ENCODE data around the gene ALOX12. TPM values are rescaled to one million over a fixed set of nuclear protein-coding genes. Genes with fewer than 3 reads are reported as not detected.
"Not testable (repeated sequence)": the region's sequence is repeated elsewhere in the genome, so short reads cannot be mapped to it uniquely, and the experiment has no call there.

ALOX12 gene
- polyA plus RNA-seq, 2 donors: 54.4 to 66.5 TPM

- Histone ChIP-seq H3K4me1 (ENCODE audit: control insufficient read depth in 2 of 2, insufficient read depth in 2 of 2, low read length in 1 of 2) (peaks cover 0 to 4% of the 10 kb centered on the region in 2 donors), H3K36me3 (ENCODE audit: control insufficient read depth in 2 of 2, insufficient read depth in 2 of 2, low read length in 1 of 2) (no peaks in the 10 kb centered on the region), H3K27ac (ENCODE audit: low read depth in 2 of 2, low read length in 1 of 2) (no peak overlapping the region), H3K27me3 (ENCODE audit: control insufficient read depth in 1 of 2, insufficient read depth in 2 of 2, low read length in 2 of 2) (no peaks in the 10 kb centered on the region), H3K4me3 (ENCODE audit: low read depth in 1 of 2, low read length in 2 of 2) (no peak overlapping the region), H3K9me3 (ENCODE audit: control insufficient read depth in 2 of 2, insufficient read depth in 1 of 2, low read depth in 1 of 2, low read length in 1 of 2) (no peaks in the 10 kb centered on the region)
- WGBS, 2 donors: 71 to 72% methylated on average over 6 of the region's 6 CpGs
Measured at GRCh38 chr17:7048968-7049367, 53.1 kb downstream of the ALOX12 start.

GRCh38 chr17:7050583-7050982, 54.7 kb downstream of the ALOX12 start:
- not testable (repeated sequence) for H3K27me3 ChIP-seq (ENCODE audit: control insufficient read depth in 1 of 2, insufficient read depth in 2 of 2, low read length in 2 of 2); H3K27ac ChIP-seq (ENCODE audit: low read depth in 2 of 2, low read length in 1 of 2); H3K4me1 ChIP-seq (ENCODE audit: control insufficient read depth in 2 of 2, insufficient read depth in 2 of 2, low read length in 1 of 2); H3K4me3 ChIP-seq (ENCODE audit: low read depth in 1 of 2, low read length in 2 of 2); H3K36me3 ChIP-seq (ENCODE audit: control insufficient read depth in 2 of 2, insufficient read depth in 2 of 2, low read length in 1 of 2); H3K9me3 ChIP-seq (ENCODE audit: control insufficient read depth in 2 of 2, insufficient read depth in 1 of 2, low read depth in 1 of 2, low read length in 1 of 2)
- WGBS, 2 donors: 81 to 84% methylated on average over 8 to 9 of the region's 9 CpGs

GRCh38 chr17:7056386-7056785, 60.5 kb downstream of the ALOX12 start:
- WGBS, 2 donors: 45 to 63% methylated on average over 4 of the region's 4 CpGs
- Histone ChIP-seq H3K27me3 (ENCODE audit: control insufficient read depth in 1 of 2, insufficient read depth in 2 of 2, low read length in 2 of 2) (no peaks in the 10 kb centered on the region), H3K36me3 (ENCODE audit: control insufficient read depth in 2 of 2, insufficient read depth in 2 of 2, low read length in 1 of 2) (no peaks in the 10 kb centered on the region), H3K27ac (ENCODE audit: low read depth in 2 of 2, low read length in 1 of 2) (no peak overlapping the region), H3K4me3 (ENCODE audit: low read depth in 1 of 2, low read length in 2 of 2) (no peak overlapping the region), H3K9me3 (ENCODE audit: control insufficient read depth in 2 of 2, insufficient read depth in 1 of 2, low read depth in 1 of 2, low read length in 1 of 2) (no peaks in the 10 kb centered on the region), H3K4me1 (ENCODE audit: control insufficient read depth in 2 of 2, insufficient read depth in 2 of 2, low read length in 1 of 2) (peaks cover 0 to 2% of the 10 kb centered on the region in 2 donors)

- Histone ChIP-seq H3K9me3 (ENCODE audit: control insufficient read depth in 2 of 2, insufficient read depth in 1 of 2, low read depth in 1 of 2, low read length in 1 of 2) (no peaks in the 10 kb centered on the region), H3K4me1 (ENCODE audit: control insufficient read depth in 2 of 2, insufficient read depth in 2 of 2, low read length in 1 of 2) (peaks cover 0 to 2% of the 10 kb centered on the region in 2 donors), H3K27me3 (ENCODE audit: control insufficient read depth in 1 of 2, insufficient read depth in 2 of 2, low read length in 2 of 2) (no peaks in the 10 kb centered on the region), H3K4me3 (ENCODE audit: low read depth in 1 of 2, low read length in 2 of 2) (no peak overlapping the region), H3K27ac (ENCODE audit: low read depth in 2 of 2, low read length in 1 of 2) (peak overlapping the region in 1 of 2 donors; percentile 45), H3K36me3 (ENCODE audit: control insufficient read depth in 2 of 2, insufficient read depth in 2 of 2, low read length in 1 of 2) (no peaks in the 10 kb centered on the region)
- WGBS, 2 donors: 55 to 67% methylated on average over 7 of the region's 7 CpGs
Measured at GRCh38 chr17:7058831-7059447, 63.1 kb downstream of the ALOX12 start.

Other genes starting within 250 kb of the ALOX12 start
- 10 to 100 TPM in 1 of 2 donors, 1 to 10 TPM in 1; 9.4 to 26.8 TPM for gene XAF1, start 240.0 kb upstream of the ALOX12 start, polyA plus RNA-seq
- gene FBXO39, start 219.8 kb upstream of the ALOX12 start, polyA plus RNA-seq: under 1 TPM; 0.28 to 0.61 TPM
- gene TEKT1, start 164.3 kb upstream of the ALOX12 start, polyA plus RNA-seq: not detected
- 100 to 1,000 TPM; 216 to 253 TPM for gene RNASEK, start 16.6 kb downstream of the ALOX12 start, polyA plus RNA-seq
- gene BCL6B, start 27.0 kb downstream of the ALOX12 start, polyA plus RNA-seq: 1 to 10 TPM; 1.5 to 1.8 TPM
- 1 to 10 TPM; 4.8 TPM for gene SLC16A13, start 40.0 kb downstream of the ALOX12 start, polyA plus RNA-seq
- 1 to 10 TPM; 1.9 to 2.3 TPM for gene SLC16A11, start 48.0 kb downstream of the ALOX12 start, polyA plus RNA-seq
- 1 to 10 TPM; 1.7 to 6.0 TPM for gene CLEC10A, start 84.2 kb downstream of the ALOX12 start, polyA plus RNA-seq
- gene ASGR2, start 118.8 kb downstream of the ALOX12 start, polyA plus RNA-seq: under 1 TPM; 0.24 to 1.00 TPM
- gene ASGR1, start 183.3 kb downstream of the ALOX12 start, polyA plus RNA-seq: 1 to 10 TPM in 1 of 2 donors, under 1 TPM in 1; 0.84 to 2.0 TPM
- 10 to 100 TPM in 1 of 2 donors, 1 to 10 TPM in 1; 3.2 to 11.8 TPM for gene DLG4, start 223.8 kb downstream of the ALOX12 start, polyA plus RNA-seq
- 100 to 1,000 TPM; 484 to 979 TPM for gene ACADVL, start 223.9 kb downstream of the ALOX12 start, polyA plus RNA-seq
- 10 to 100 TPM; 20.8 to 32.2 TPM for gene DVL2, start 238.5 kb downstream of the ALOX12 start, polyA plus RNA-seq
- gene PHF23, start 243.4 kb downstream of the ALOX12 start, polyA plus RNA-seq: 10 to 100 TPM; 22.4 to 29.6 TPM
- 100 to 1,000 TPM; 354 to 393 TPM for gene GABARAP, start 246.4 kb downstream of the ALOX12 start, polyA plus RNA-seq